Ovary (tissue), 9 donors: ENCODE measurements around the gene GPR78. TPM values are rescaled to one million over a fixed set of nuclear protein-coding genes. Genes with fewer than 3 reads are reported as not detected.
A peak's percentile ranks its signal among the peaks of the same experiment; 100 is the strongest.

Source experiments
- DNase-seq, 5 donors: peaks; one replicate each; pipeline ENCODE4 v3.0.0-alpha.2; 2019 to 2020
- H3K27ac ChIP-seq, 2 donors: fragments of 200-600 bp; one replicate each; pipeline versions ENCODE4 v1.5.1 to v1.8.0; 2019 to 2022
- H3K27me3 ChIP-seq: fragments of 200-600 bp; one replicate; pipeline ENCODE4 v1.8.0; 2022
- H3K36me3 ChIP-seq: fragments of 200-600 bp; sonication (generic); one replicate; pipeline ENCODE4 v1.5.1; 2019
- H3K4me1 ChIP-seq: one replicate; pipeline ENCODE4 v1.8.1; 2013; ENCODE audit warnings: mild to moderate bottlenecking, moderate library complexity; ENCODE audit not compliant: insufficient read depth
- H3K4me3 ChIP-seq: fragments of 200-600 bp; sonication (generic); one replicate; pipeline ENCODE4 v1.5.1; 2017
- H3K9me3 ChIP-seq, 2 donors: fragments of 200-600 bp in 1 of 2; sonication (generic) in 1 of 2; one replicate each; pipeline versions ENCODE4 v1.5.1 to v1.8.1; 2013 to 2019; ENCODE audit warnings: mild to moderate bottlenecking in 1 of 2, moderate library complexity in 1 of 2
- CTCF ChIP-seq, 3 donors: fragments of 450-650 bp in 2 of 3; fragments of 200-600 bp in 1 of 3; IDR thresholded peaks; one replicate each; pipeline versions ENCODE4 v1.5.1 to v1.8.0; 2016 to 2022; ENCODE audit warnings: antibody characterized with exemption in 3 of 3, mild to moderate bottlenecking in 1 of 3
- EP300 ChIP-seq: sonication (generic); formaldehyde crosslinking; IDR thresholded peaks from one replicate; pipeline ENCODE4 v1.6.1; 2017; ENCODE audit warnings: antibody characterized with exemption
- POLR2A ChIP-seq: fragments of 450-650 bp; IDR thresholded peaks from one replicate; pipeline ENCODE4 v1.6.1; 2017; ENCODE audit warnings: antibody characterized with exemption, mild to moderate bottlenecking, moderate library complexity
- WGBS, 3 donors: extraction: QIAGEN DNeasy Blood & Tissue Kit in 1 of 3; methylation state at CpG; one replicate each; pipeline versions ENCODE4 v1.1.5 to v1.1.7; 2013 to 2017; 5-methylcytosine and 5-hydroxymethylcytosine counted together
- intact Hi-C, 4 donors: fragments of 100-400 bp; cut with DNase I; formaldehyde crosslinking; loops; one replicate each; pipeline versions ENCODE4 v1.11.0 to v1.15.1; 2022 to 2023
- polyA plus RNA-seq, 2 donors: library from polyadenylated mRNA; stranded (reverse); fragments of 200-250 nt in 1 of 2; fragments of 350-450 nt in 1 of 2; fragmentation: Illumina TruSeq in 1 of 2; extraction: RNeasy Lipid Tissue Mini Kit (QIAGEN cat#74804) in 1 of 2; gene quantifications; one replicate each; pipeline ENCODE4 v1.2.3, GENCODE V29; 2013 to 2014
- total RNA-seq, 7 donors: library from RNA; depleted of rRNA in 2 of 7; stranded (reverse); fragments of >200 nt in 2 of 7; fragmentation: NEBNext Ultra II Directional in 3 of 7; extraction: Animal tissue kit (Norgen Biotek cat#: 25700) in 3 of 7; gene quantifications; one replicate each; pipeline versions ENCODE4 v1.1.0 to v1.2.4, GENCODE V29; 2016 to 2023
- donor health status: DM: no; HTN: no; CAD: no; lungs with moderate emphysema.
- donor health status: DM: no; HTN: no; CAD: no.
- donor health status: Bipolar disorder and iron deficiency.
- donor health status: DM: yes; HTN: yes; CAD: no.
- donor health status: DM: no; HTN: no; CAD: no.
- donor health status: DM: yes; HTN: yes; CAD: no.

The GPR78 gene
- total and polyA plus RNA-seq, 9 donors: 1.0 to 14.7 (median 5.4) TPM

- Histone ChIP-seq H3K4me3 (no peak overlapping the region), H3K27me3 (no peaks in the 10 kb centered on the region), H3K27ac (peak overlapping the region; percentile 7 to 60), H3K36me3 (no peaks in the 10 kb centered on the region), H3K4me1 (peaks cover 30% of the 10 kb centered on the region), H3K9me3 (no peaks in the 10 kb centered on the region)
- TF ChIP-seq POLR2A: no peak
- TF ChIP-seq CTCF (IDR thresholded peaks at IDR 0.05): no peak
- no peak for TF ChIP-seq EP300
- 31 to 50% (median 49%) methylated on average over 19 of the region's 19 CpGs for WGBS, 3 donors
- intact Hi-C loops: no loop called here
- peak in 1 of 5 donors; percentile 58 for DNase-seq
Measured at GRCh38 chr4:8598391-8599090, 18.3 kb downstream of the GPR78 start.

GRCh38 chr4:8599091-8599460 is 18.9 kb downstream of the GPR78 start:
- intact Hi-C loops: no loop called here
- TF ChIP-seq CTCF (IDR thresholded peaks at IDR 0.05) (no peak), EP300 (no peak), POLR2A (no peak)
- peak in 1 of 5 donors; percentile 44 for DNase-seq
- WGBS, 3 donors: 70 to 75% (median 73%) methylated on average over 8 of the region's 8 CpGs
- Histone ChIP-seq H3K4me3 (no peak overlapping the region), H3K27me3 (no peaks in the 10 kb centered on the region), H3K4me1 (peaks cover 30% of the 10 kb centered on the region), H3K36me3 (no peaks in the 10 kb centered on the region), H3K27ac (peak overlapping the region in 1 of 2 donors; percentile 60), H3K9me3 (no peaks in the 10 kb centered on the region)

- peak overlapping the region in 1 of 2 donors; percentile 60 for H3K27ac ChIP-seq
- intact Hi-C loops: loop anchor here in 2 of 4 donors (5.0 to 10.0 kb wide), 2 partner anchors 352 to 355 kb away; no protein-coding TSS in a partner anchor
- TF ChIP-seq EP300: no peak
- TF ChIP-seq POLR2A: no peak
- TF ChIP-seq CTCF (IDR thresholded peaks at IDR 0.05): no peak
- peak; percentile 66 to 80 (median 74) for DNase-seq
- peaks cover 28% of the 10 kb centered on the region for H3K4me1 ChIP-seq
- H3K9me3 ChIP-seq: no peaks in the 10 kb centered on the region
- H3K4me3 ChIP-seq: no peak overlapping the region
- 43 to 48% (median 47%) methylated on average over 8 to 9 of the region's 9 CpGs for WGBS, 3 donors
- no peaks in the 10 kb centered on the region for H3K36me3 ChIP-seq
- no peaks in the 10 kb centered on the region for H3K27me3 ChIP-seq
Measured at GRCh38 chr4:8599657-8600056, 19.5 kb downstream of the GPR78 start.

GRCh38 chr4:8600266-8600665 is 20.1 kb downstream of the GPR78 start:
- WGBS, 3 donors: 84 to 93% (median 88%) methylated on average over 13 of the region's 13 CpGs
- no peaks in the 10 kb centered on the region for H3K9me3 ChIP-seq
- H3K27ac ChIP-seq: no peak overlapping the region
- peaks cover 26% of the 10 kb centered on the region for H3K4me1 ChIP-seq
- no peak overlapping the region for H3K4me3 ChIP-seq
- no peak for DNase-seq
- TF ChIP-seq EP300 (no peak), POLR2A (no peak), CTCF (IDR thresholded peaks at IDR 0.05) (no peak)
- no peaks in the 10 kb centered on the region for H3K27me3 ChIP-seq
- no peaks in the 10 kb centered on the region for H3K36me3 ChIP-seq
- intact Hi-C loops: loop anchor here in 2 of 4 donors (5.0 to 10.0 kb wide), 2 partner anchors 353 to 355 kb away; no protein-coding TSS in a partner anchor
